Neuronal stem cell (in vitro differentiated cells): Measurements from ENCODE around the gene PTGS2.

Source experiments
- DNase-seq: peaks from one replicate; pipeline ENCODE4 v3.0.0-alpha.2; 2013; ENCODE audit warnings: low spot score
- H2AFZ ChIP-seq: one replicate; pipeline ENCODE4 v1.6.1; 2013; ENCODE audit warnings: mild to moderate bottlenecking, low read length, inconsistent platforms
- H2AK5ac ChIP-seq: 2 replicates; pipeline ENCODE4 v1.6.1; 2013; ENCODE audit warnings: low read depth, mild to moderate bottlenecking, inconsistent platforms, low read length, moderate library complexity, mixed read lengths
- H2BK120ac ChIP-seq: 2 replicates; pipeline ENCODE4 v1.6.1; 2013; ENCODE audit warnings: low read depth, mild to moderate bottlenecking, inconsistent platforms, low read length, moderate library complexity, mixed read lengths
- H2BK12ac ChIP-seq: one replicate; pipeline ENCODE4 v1.6.1; 2013; ENCODE audit warnings: low read length, inconsistent platforms
- H2BK15ac ChIP-seq: 2 replicates; pipeline ENCODE4 v1.6.1; 2013; ENCODE audit warnings: mild to moderate bottlenecking, low read length, inconsistent platforms, mixed read lengths
- H2BK5ac ChIP-seq: one replicate; pipeline ENCODE4 v1.6.1; 2013; ENCODE audit warnings: inconsistent platforms, mild to moderate bottlenecking, low read length, moderate library complexity
- H3K14ac ChIP-seq: one replicate; pipeline ENCODE4 v1.6.1; 2013; ENCODE audit warnings: low read length, inconsistent platforms
- H3K18ac ChIP-seq: 2 replicates; pipeline ENCODE4 v1.6.1; 2013; ENCODE audit warnings: low read length, inconsistent platforms
- H3K23ac ChIP-seq: 2 replicates; pipeline ENCODE4 v1.6.1; 2013; ENCODE audit warnings: low read depth, mild to moderate bottlenecking, mixed read lengths, low read length, inconsistent platforms; ENCODE audit not compliant: poor library complexity
- H3K27ac ChIP-seq: replicated peaks from 3 replicates; pipeline ENCODE4 v1.5.1; 2013; ENCODE audit warnings: low read length, inconsistent platforms
- H3K27me3 ChIP-seq, 3 experiments: 2 replicates each; pipeline ENCODE4 v1.6.1; 2013; ENCODE audit warnings: low read length in 3 of 3, mild to moderate bottlenecking in 2 of 3, inconsistent platforms in 1 of 3, low read depth in 1 of 3, mixed read lengths in 1 of 3, moderate library complexity in 1 of 3; ENCODE audit not compliant: control insufficient read depth in 3 of 3, insufficient read depth in 3 of 3
- H3K36me3 ChIP-seq, 2 donors: replicated peaks in 1 of 2; 2 replicates each; pipeline ENCODE4 v1.6.1; 2013; ENCODE audit warnings: low read length in 2 of 2; ENCODE audit not compliant: control insufficient read depth in 2 of 2, insufficient read depth in 2 of 2
- H3K4ac ChIP-seq: 2 replicates; pipeline ENCODE4 v1.6.1; 2013; ENCODE audit warnings: inconsistent platforms, mild to moderate bottlenecking, low read length, moderate library complexity
- H3K4me1 ChIP-seq, 2 donors: 1 replicate in 1 of 2; 2 replicates in 1 of 2; pipeline ENCODE4 v1.6.1; 2013; ENCODE audit warnings: low read length in 2 of 2, low read depth in 1 of 2; ENCODE audit not compliant: control insufficient read depth in 2 of 2, insufficient read depth in 1 of 2
- H3K4me2 ChIP-seq: one replicate; pipeline ENCODE4 v1.6.1; 2013; ENCODE audit warnings: mild to moderate bottlenecking, low read length, inconsistent platforms; ENCODE audit not compliant: insufficient read depth, poor library complexity, severe bottlenecking
- H3K4me3 ChIP-seq, 2 donors: 2 replicates each; pipeline ENCODE4 v1.5.1; 2013; ENCODE audit warnings: low read length in 2 of 2, mild to moderate bottlenecking in 2 of 2, inconsistent platforms in 1 of 2, moderate library complexity in 1 of 2
- H3K79me1 ChIP-seq: one replicate; pipeline ENCODE4 v1.6.1; 2013; ENCODE audit warnings: low read depth, mild to moderate bottlenecking, inconsistent platforms, low read length, moderate library complexity
- H3K9ac ChIP-seq: one replicate; pipeline ENCODE4 v1.6.1; 2013; ENCODE audit warnings: mild to moderate bottlenecking, low read depth, low read length, inconsistent platforms; ENCODE audit not compliant: poor library complexity
- H3K9me3 ChIP-seq, 2 donors: replicated peaks in 1 of 2; 2 replicates each; pipeline versions ENCODE3 to v1.6.1; 2013; ENCODE audit warnings: low read length in 2 of 2, mild to moderate bottlenecking in 2 of 2, inconsistent platforms in 1 of 2, low read depth in 1 of 2, mixed read lengths in 1 of 2, moderate library complexity in 1 of 2; ENCODE audit not compliant: control insufficient read depth in 2 of 2, insufficient read depth in 1 of 2
- H4K8ac ChIP-seq: one replicate; pipeline ENCODE4 v1.6.1; 2013; ENCODE audit warnings: low read depth, mild to moderate bottlenecking, inconsistent platforms, low read length, moderate library complexity
- H4K91ac ChIP-seq: one replicate; pipeline ENCODE4 v1.6.1; 2013; ENCODE audit warnings: low read length, low read depth, mild to moderate bottlenecking, inconsistent platforms; ENCODE audit not compliant: poor library complexity
- WGBS, 2 donors: extraction: QIAGEN DNeasy Blood & Tissue Kit; methylation state at CpG; one replicate each; pipeline ENCODE4 v1.1.7; 2013; ENCODE audit warnings: missing lambda C conversion rate in 2 of 2, mixed read lengths in 1 of 2; ENCODE audit not compliant: insufficient read length in 2 of 2, insufficient replicate concordance in 1 of 2; ENCODE audit errors: extremely low coverage in 2 of 2; 5-methylcytosine and 5-hydroxymethylcytosine counted together

The PTGS2 gene

DNA sequence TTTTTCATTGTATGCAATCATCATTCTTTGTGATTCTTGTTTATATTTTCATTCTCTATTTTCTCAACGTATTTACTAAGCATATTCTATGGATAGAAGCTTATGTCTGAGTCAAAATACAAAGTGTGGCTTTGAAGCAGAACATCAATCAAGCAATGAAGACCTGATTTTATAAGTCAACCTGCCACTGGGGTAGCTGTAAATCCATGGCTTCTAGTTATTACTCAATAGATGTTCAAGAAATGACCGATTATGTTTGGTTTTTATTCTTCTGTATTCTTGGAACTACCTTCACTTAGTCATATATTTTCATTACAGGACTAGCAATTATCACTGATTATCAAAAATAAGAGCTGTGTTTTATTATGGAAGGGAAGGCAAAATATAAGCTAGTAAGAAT, 20.5 kb upstream of the PTGS2 start:
- no peak for DNase-seq
- no CpG with 5 or more reads among the region's 2 CpGs for WGBS, 2 donors
- H4K8ac ChIP-seq = no peak overlapping the region

GRCh38 chr1:186699519-186699918, 19.3 kb upstream of the PTGS2 start:
- no CpG with 5 or more reads among the region's 2 CpGs for WGBS, 2 donors
- no peak overlapping the region for H4K8ac ChIP-seq

More for the DNA sequence above, 20.5 kb upstream of the PTGS2 start:
- no peak overlapping the region for H2AFZ ChIP-seq
- no peaks in the 10 kb centered on the region for H3K27me3 ChIP-seq
- no peak overlapping the region for H4K91ac ChIP-seq
- H3K14ac ChIP-seq = no peak overlapping the region
- no peak overlapping the region for H3K27ac ChIP-seq
- no peaks in the 10 kb centered on the region for H3K9me3 ChIP-seq
- no peak overlapping the region for H2BK5ac ChIP-seq
- no peak overlapping the region for H3K4ac ChIP-seq
- no peak overlapping the region for H3K4me3 ChIP-seq
- H2AK5ac ChIP-seq = no peak overlapping the region
- H3K9ac ChIP-seq = no peak overlapping the region
- no peak overlapping the region for H3K4me2 ChIP-seq
- no peak overlapping the region for H3K18ac ChIP-seq
- no peak overlapping the region for H2BK120ac ChIP-seq
- no peaks in the 10 kb centered on the region for H3K4me1 ChIP-seq
- no peak overlapping the region for H2BK15ac ChIP-seq
- no peaks in the 10 kb centered on the region for H3K79me1 ChIP-seq
- no peak overlapping the region for H3K23ac ChIP-seq
- no peak overlapping the region for H2BK12ac ChIP-seq
- no peaks in the 10 kb centered on the region for H3K36me3 ChIP-seq

DNA sequence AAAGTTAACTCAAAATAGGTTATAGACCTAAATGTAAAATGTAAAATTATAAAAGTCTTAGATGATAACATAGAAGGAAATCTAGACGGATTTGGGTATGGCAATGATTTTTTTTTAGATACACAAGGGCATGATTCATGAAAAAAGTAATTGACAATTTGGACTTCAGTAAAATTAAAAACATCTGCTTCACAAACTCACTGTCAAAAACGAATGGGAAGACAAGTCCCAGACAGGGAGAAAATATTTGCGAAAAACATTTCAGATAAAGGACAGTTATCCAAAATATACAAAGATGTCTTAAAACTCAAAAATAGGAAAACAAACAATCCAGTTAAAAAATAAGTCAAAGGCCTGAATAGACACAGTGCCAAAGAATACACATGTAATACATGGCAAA, 9.7 kb upstream of the PTGS2 start:
- no peak overlapping the region for H2AFZ ChIP-seq
- no peak overlapping the region for H3K27ac ChIP-seq
- WGBS, 2 donors = no CpG with 5 or more reads among the region's 3 CpGs
- no peak overlapping the region for H2BK5ac ChIP-seq
- no peak overlapping the region for H4K91ac ChIP-seq
- no peak overlapping the region for H3K4ac ChIP-seq
- H2BK15ac ChIP-seq = no peak overlapping the region
- H3K14ac ChIP-seq = no peak overlapping the region
- no peak overlapping the region for H3K4me2 ChIP-seq
- H3K4me3 ChIP-seq = no peak overlapping the region
- H3K9me3 ChIP-seq = no peaks in the 10 kb centered on the region
- no peak overlapping the region for H3K9ac ChIP-seq
- H3K23ac ChIP-seq = no peak overlapping the region
- no peak overlapping the region for H4K8ac ChIP-seq
- no peak overlapping the region for H2AK5ac ChIP-seq
- no peak overlapping the region for H3K18ac ChIP-seq
- H3K27me3 ChIP-seq = no peaks in the 10 kb centered on the region
- no peak for DNase-seq
- H3K4me1 ChIP-seq = no peaks in the 10 kb centered on the region
- H2BK120ac ChIP-seq = no peak overlapping the region
- no peaks in the 10 kb centered on the region for H3K79me1 ChIP-seq
- H2BK12ac ChIP-seq = no peak overlapping the region
- no peaks in the 10 kb centered on the region for H3K36me3 ChIP-seq

More at GRCh38 chr1:186699519-186699918, 19.3 kb upstream of the PTGS2 start:
- Histone ChIP-seq H3K23ac (no peak overlapping the region), H3K14ac (no peak overlapping the region), H2BK15ac (no peak overlapping the region), H2AFZ (no peak overlapping the region), H3K9ac (no peak overlapping the region), H3K36me3 (no peaks in the 10 kb centered on the region), H4K91ac (no peak overlapping the region), H3K4ac (no peak overlapping the region), H2BK120ac (no peak overlapping the region), H3K27ac (no peak overlapping the region), H3K4me1 (no peaks in the 10 kb centered on the region), H3K9me3 (no peaks in the 10 kb centered on the region), H3K4me2 (no peak overlapping the region), H2AK5ac (no peak overlapping the region), H3K27me3 (no peaks in the 10 kb centered on the region), H2BK12ac (no peak overlapping the region), H3K4me3 (no peak overlapping the region), H3K79me1 (no peaks in the 10 kb centered on the region), H3K18ac (no peak overlapping the region), H2BK5ac (no peak overlapping the region)
- DNase-seq = no peak

DNA sequence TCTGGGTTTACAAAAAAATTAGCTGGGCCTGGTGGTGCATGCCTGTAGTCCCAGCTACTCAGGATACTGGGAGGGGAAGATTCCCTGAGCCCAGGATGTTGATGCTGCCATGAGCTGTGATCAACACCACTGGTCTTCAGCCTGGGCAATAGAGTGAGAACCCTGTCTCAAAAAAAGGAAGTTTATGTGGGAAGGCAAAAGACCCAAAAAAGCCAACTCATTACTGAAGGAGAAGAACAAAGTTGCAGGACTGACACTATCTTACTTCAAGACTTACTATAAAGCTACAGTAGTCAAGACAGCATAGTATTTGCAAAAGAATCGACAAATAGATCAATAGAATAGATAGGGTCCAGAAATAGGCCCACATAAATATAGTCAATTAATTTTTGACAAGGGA, 9.2 kb upstream of the PTGS2 start:
- Histone ChIP-seq H3K27ac (no peak overlapping the region), H3K4me3 (no peak overlapping the region), H2AK5ac (no peak overlapping the region), H3K4me2 (no peak overlapping the region), H2BK12ac (no peak overlapping the region), H3K36me3 (no peaks in the 10 kb centered on the region), H3K79me1 (no peaks in the 10 kb centered on the region), H4K8ac (no peak overlapping the region), H4K91ac (no peak overlapping the region), H3K23ac (no peak overlapping the region), H3K9me3 (no peaks in the 10 kb centered on the region), H2BK5ac (no peak overlapping the region), H2BK15ac (no peak overlapping the region), H2BK120ac (no peak overlapping the region), H3K18ac (no peak overlapping the region), H3K4ac (no peak overlapping the region), H3K9ac (no peak overlapping the region), H3K14ac (no peak overlapping the region), H3K4me1 (no peaks in the 10 kb centered on the region), H2AFZ (no peak overlapping the region), H3K27me3 (no peaks in the 10 kb centered on the region)
- DNase-seq = no peak
- no CpG with 5 or more reads among the region's 1 CpG for WGBS, 2 donors
